ENCODE data around the gene LAMC3. TPM values are rescaled to one million over a fixed set of nuclear protein-coding genes. Genes with fewer than 3 reads are reported as not detected.

The LAMC3 gene
- total RNA-seq, 1 donor from 2014 or later, result 6.4 TPM

DNA sequence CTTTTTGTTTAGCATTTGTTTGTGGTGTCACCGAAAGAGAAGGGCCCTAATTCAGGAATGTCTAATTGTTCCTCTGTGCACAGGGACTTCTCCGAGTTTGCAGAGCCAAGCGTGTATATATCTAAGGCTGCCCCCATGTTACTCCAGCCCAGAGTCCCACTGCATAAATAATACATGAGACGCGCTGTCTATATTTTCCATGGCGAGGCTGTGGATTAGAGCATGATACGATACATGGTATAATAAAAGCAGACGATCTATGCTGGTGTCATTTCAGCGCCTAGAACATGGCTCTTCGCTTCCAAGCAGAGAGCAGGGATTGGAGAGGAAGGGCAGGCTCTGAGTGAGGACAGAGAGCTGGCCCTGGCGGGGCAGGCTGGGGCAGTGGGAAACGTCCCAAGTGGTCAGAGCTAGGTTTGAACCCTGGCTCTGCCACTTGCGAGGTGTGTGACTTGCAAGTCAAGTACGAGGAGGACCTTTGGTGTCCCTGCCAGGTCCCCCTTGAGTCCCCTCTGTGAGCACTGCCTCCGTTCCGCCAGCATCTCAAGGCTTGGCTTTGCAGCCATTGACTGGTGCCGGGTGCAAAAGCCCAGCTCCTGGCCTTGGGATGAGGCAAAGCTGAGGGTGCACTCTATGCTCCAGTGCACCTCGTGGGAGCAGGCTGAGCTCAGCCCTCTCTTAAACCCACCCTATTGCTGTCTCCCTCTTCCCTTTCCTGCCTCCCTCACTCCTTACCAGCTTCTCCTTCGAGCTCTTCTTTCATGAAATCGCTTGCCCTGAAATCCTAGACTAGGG lies 29.2 kb upstream of the LAMC3 start:
- no peak for DNase-seq

DNA sequence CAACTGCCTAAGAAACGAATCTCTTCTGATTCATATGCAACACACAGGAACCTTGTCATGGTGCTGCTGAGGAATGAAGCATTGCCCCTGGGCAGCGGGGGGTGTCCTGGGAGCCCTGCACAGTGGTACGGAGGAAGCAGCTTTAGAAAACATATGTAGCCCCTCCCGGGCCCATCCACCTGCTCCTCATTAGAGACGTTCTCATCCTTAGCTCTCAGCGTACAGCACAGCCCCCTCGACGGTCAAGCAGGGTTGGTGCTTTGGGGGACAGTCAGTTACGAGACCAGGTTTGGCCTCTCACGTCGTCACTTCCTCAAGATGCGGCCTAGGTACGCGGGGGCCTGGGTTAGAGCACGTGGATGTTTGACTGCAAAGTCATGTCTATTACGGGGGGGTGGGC lies 28.4 kb upstream of the LAMC3 start:
- DNase-seq, result no peak

DNA sequence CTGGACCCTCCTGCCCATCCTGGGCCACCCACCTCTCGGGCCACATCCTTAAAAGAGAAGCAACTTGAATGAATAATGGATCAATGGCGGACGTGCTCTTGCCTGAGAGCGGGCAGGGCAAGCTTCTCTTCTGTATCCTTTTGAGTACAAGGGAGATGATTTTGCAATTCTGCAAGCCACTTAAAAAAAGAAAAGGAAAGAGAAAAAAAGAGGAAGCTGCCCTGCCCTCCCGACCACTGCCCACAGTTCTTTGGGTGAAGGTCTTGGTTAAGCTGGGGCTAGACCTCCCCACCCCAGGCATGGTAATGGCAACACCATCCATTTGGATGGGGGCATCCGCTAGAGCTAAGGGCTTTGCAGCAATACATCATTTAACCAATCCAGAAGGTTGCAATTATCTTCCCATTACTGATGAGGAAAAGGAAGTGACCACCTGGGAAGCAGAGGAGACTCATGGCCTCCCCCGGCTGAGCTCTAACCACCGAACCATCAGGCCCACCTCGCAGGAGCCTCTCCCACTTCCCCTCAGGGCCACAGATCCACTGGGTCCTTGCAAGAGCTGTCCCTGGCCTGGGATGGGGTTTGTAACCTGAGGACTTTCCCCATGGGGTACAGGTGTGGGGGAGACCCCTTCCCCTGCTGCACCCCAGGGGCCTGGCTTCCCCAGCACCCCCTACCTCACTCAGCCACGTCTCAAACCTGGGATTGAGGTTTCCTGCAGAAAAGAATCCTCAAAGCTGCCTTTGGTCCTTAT lies 27.8 kb upstream of the LAMC3 start:
- DNase-seq, result no peak

DNA sequence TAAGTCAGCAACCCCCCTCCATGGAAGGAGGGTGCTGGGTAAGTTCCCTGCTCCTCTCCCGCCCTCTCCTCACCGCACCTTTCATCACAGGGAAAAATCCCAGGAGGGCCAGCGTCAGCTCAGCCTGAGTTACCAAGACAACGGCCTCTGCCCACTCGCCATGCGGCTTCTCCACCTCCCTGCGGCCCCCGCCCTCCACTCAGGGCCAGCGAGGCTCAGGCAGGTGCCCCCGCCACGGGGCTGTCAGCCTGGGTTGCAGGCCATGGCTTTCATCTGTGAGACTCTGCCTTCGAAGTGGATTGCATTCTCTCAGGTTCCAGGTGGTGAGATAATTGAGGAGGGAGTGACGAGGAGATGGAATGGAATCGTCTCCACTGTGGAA lies 27.2 kb upstream of the LAMC3 start:
- no peak for DNase-seq

DNA sequence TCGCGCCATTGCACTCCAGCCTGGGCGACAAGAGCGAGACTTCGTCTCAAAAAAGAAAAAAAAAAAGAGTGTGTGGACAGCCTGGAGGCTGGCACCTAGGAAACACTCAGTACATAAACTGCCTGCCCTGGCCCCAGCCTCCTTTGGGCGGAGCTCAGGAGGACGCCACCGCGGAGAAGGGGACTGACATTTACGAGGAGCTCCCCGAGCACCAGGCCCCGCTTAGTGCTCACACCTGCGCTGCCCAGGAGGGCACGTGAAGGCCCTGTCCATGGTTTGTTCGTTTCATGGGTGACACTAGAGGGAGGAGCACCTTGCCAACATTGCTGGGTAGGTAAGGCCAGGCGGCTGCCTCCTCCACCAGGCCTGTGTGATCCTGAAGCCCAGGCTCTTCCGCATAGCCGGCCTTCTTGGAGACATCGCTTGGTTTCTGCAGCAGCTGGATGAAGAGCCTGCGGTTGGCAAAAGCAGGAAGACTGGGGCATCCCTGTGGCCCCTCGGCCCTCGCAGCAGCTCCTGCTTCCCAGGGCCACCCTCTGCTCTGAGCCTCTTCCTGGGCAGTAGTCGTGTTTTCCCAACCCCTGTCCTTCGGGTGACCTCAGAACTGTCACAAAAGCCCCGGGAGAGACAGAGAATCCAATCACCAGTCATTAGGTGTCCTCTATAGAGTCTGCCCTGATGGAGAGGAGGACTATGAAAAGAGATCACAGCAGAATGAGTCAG lies 26.2 kb upstream of the LAMC3 start:
- no peak for DNase-seq

DNA sequence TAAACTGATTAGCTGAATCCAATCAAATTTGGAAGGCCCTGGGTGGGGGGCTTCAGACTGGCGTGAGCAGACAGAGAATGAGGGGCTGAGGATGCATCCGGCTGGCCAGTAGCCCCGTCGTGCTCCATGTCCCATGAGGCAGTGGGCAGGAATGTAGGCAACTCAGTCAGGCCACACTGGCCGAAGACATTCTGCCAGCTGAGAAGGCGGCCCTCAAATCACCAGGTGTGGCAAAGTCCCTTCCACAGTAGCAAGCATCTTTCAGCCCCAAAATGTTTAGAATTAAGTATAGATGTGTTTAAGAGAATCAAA lies 25.7 kb upstream of the LAMC3 start:
- DNase-seq, result no peak

DNA sequence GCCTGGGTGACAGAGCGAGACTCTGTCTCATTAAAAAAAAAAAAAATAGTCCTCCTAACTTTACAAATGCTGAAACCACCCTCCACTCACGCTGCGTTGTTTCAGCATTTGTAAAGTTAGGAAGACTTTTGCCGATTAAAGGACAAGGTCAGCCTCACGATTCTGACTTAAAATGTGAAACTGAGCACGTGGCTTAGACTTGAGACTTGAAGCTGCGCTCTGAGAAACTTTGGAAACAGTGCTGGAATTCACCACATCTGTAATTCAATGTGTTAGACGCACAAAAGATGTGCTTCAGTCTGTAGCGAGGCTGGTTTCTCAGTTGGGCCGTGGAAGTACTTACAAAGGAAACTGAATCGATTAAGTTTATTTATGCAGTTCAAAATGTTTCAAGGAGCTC lies 25.0 kb upstream of the LAMC3 start:
- DNase-seq, result peak; percentile 12

DNA sequence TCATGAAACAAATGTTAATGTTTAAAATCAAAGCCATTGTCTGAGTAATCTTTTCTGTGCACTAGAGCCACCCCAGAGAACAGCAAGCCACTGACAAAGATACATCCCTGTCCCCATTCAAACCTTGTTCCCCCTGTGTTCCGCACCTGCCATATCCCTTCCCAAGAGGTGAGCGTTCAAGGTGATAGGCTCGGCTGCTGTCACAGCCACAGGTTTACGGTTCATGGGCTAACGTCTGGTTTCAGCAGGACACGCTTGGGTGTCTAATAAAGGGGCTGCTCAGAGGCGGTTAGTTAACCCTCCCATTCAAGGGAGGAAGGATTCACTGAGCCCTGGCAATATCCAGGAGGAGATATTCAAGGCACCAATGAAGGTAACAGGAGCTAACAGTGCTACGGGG lies 24.5 kb upstream of the LAMC3 start:
- no peak for DNase-seq

DNA sequence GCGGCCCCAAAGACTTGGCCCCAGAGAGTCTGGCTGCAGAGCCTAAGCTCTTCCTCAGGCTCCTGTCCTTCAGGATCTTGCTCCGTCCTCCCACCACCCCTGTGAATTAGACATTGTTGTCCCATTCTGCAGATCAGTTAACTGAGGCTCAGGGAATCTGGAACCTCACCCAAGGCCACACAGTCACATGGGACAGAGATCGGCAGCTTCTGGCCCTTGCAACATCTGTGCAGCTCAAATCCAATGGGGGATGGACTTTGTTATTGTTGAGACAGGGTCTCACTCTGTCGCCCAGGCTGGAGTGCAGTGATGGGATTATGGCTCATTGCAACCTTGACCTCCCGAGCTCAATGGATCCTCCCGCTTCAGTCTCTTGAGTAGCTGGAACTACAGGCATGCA lies 23.9 kb upstream of the LAMC3 start:
- DNase-seq, result no peak

DNA sequence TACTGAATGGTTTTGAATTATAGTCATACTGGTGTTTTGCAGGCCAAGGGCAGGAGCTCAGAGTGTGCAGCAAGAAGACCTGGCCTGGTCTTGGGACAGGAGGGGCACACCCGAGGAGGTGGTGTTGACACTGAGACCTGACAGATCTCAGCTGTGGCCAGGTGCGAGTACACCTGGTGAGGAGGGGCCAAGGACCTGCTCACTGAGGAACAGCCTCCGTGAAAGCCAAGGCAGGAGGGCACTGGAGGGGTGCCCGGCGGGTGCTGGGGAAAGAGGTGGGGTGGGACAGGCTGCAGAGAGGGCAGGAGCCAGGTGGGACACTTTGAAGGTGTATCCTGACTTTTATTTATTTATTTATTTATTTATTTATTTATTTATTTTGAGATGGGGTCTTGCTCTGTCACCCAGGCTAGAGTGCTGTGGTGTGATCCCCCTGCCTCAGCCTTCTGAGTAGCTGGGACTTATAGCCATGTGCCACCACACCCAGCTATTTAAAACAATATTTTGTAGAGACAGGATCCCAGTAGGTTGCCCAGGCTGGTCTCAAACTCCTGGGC lies 23.3 kb upstream of the LAMC3 start:
- DNase-seq, result no peak

DNA sequence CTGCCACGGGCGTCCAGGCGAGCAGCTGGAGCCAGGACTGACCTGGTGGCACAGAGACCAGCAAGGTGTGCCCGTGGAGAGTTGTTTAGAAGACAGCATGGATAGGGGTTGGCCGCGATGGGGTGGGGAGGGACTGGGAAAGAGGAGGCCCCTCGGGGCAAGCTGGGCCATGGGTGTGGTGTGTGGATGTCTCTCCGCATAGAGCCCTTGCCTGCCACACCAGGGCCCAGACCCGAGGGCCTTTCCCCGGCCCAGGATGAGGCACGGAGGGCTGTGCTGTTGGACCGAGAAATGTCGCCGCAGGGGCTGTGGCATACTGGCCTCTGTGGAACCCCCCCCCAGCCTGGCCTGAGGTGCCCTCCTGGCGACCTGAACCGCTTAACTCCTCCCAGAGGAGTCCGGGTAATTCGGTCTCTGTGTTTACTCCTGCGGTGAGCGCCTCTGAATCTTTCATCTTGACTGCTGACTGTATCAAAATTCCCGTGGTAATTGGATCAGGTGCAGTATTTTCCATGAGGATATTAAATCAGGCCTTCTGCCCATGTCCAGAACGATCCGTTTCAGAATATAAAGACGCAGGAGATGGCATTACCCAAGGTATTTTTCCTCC lies 22.5 kb upstream of the LAMC3 start:
- DNase-seq, result peak; percentile 15

DNA sequence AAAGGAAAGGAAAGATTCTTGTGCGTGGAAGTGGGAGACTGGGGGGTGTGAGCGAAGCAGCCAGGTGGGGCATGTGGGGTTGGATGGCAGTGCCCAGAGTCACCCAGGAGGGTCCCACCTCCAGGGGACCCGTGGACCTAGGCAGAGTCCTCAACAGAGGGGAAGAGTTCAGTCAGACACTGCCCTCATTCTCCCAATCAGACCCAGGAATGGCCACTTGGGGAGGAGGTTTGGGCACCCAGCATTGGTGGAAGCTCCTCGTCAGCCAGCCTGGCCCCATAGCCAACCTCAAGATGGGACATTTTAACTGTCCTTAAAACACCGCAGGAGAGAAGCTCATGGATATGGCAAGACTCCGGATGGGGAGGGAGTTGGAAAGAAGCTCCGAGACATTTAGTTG lies 21.9 kb upstream of the LAMC3 start:
- DNase-seq, result no peak

DNA sequence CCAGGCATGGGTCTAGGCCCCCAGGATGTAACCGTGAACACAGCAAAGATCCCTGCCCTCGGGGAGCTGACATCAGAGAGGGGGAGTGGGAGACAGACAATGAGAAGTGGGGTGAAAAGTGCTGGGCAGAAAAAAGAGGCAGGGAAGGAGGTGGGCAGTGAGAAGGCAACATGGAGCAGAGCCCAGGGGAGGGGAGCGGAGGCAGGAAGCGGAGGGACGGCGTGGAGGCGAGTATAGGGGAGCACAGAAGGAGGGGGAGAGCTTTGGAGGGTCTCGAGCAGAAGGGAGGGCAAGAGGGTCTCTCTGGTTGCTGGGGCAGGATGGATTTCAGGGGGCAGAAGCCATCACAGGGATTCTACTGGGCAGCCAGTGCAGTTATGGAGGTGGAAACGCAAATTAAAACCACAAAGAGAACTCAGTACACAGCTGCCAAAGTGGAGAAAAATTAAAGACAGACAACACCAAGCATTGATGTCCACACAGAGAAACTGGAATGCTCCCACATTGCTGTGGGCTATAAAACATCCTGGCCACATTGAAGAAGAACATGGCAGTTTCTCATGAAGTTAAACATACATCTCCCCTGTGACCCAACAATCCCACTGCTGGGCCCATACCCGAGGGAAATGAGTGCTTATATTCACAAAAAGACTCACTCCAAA lies 21.1 kb upstream of the LAMC3 start:
- no peak for DNase-seq

DNA sequence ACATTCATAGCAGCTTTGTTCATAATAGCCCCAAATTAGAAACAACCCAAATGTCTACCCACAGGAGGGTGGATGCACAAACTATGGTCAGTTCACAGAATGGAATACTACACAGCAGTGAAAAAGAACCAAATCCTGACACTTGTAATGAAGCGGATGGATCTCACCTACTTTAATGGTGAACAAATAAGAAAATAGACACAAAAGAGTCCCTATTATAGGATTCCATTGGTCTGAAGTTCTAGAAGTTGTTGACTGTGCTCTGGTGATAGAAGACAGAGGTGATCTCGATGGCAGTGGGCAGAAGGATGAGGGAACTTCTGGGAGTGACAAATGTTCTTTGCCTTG lies 20.6 kb upstream of the LAMC3 start:
- DNase-seq, result no peak

DNA sequence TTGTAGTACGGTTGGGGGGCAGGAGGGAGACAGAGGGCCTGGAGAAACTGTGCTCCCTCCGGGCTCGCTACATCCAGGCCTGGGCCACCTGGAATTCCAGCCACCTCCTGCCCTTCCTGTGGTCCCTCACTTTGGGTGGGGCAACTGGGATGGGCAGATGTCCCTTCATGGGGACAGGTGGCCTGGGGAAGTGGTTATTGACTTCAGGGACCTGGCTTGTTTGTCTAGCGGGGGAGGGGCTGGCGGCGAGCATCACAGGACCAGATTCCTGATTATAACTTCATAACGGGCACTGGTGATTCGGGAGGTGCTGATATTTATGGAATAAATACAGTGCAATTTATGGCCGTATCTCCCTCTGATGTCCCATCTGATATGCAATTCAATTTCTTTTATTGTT lies 20.1 kb upstream of the LAMC3 start:
- DNase-seq, result no peak

DNA sequence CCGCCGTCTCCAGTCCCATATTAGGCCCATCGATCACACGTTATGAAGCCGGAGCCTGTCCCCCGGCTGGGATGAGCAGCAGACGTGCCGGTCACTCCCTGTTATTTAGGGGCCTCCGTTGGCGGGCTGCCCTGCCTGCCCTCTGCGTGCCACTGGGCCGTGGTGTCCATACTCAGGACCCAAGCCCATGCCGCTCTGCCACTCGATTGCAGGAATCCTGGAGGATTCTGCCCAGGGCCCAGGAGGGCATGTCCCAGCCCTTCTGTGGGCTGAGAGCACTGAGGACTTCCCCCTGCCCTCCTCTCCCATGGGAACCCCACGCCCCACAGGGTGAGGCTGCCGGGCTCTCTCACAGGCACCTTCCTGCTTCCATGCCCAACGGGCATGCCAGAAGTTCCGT lies 19.6 kb upstream of the LAMC3 start:
- no peak for DNase-seq

DNA sequence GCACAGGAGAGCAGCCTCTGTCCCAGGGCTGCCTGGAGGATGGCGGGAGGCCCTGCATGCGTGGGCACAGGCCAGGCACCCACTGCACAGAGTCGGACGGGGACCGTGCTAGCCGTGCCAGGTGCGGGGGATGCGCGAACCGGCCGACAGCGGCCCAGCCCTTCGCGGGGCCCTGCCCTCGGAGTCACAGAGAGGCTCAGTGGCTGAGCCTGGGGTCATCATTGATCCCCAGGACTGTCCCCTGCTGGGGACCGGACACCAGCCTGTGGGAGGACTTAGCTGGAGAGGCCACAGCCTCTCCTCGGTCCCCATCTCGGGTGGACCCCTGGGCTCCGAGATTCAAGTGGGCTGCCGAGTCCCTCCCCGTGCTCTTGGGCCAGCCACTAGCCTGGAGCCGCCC lies 19.1 kb upstream of the LAMC3 start:
- no peak for DNase-seq

DNA sequence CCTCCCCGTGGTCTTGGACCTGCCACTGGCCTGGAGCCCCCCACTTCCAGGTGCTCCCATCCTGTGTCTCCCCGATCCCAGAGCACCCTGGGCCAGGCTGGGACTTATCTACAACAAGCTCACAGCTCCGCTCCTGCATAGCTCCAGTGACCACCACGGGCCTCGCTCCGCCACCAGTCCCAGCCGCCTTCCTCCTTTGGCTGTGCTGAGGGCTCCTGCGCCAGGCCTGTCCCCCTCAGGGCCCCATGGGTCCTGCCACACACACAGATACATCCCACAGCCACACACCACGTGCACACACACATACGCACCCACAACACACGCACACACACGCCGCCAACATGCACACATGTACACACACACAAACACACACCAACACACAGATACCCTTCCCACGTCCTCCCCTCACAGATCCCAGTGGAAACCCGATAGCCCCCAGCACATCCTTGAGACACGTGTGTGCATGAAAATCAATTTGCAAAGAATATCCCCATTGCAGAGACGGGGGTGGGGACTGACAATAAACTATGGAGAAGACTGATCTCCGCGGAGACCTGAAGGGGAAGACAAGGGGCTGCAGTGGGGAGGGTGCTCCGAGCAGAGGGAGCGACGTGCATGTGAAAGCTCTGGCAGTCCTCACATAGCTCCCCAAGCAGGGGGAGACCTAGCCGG lies 18.5 kb upstream of the LAMC3 start:
- peak; percentile 50 for DNase-seq

DNA sequence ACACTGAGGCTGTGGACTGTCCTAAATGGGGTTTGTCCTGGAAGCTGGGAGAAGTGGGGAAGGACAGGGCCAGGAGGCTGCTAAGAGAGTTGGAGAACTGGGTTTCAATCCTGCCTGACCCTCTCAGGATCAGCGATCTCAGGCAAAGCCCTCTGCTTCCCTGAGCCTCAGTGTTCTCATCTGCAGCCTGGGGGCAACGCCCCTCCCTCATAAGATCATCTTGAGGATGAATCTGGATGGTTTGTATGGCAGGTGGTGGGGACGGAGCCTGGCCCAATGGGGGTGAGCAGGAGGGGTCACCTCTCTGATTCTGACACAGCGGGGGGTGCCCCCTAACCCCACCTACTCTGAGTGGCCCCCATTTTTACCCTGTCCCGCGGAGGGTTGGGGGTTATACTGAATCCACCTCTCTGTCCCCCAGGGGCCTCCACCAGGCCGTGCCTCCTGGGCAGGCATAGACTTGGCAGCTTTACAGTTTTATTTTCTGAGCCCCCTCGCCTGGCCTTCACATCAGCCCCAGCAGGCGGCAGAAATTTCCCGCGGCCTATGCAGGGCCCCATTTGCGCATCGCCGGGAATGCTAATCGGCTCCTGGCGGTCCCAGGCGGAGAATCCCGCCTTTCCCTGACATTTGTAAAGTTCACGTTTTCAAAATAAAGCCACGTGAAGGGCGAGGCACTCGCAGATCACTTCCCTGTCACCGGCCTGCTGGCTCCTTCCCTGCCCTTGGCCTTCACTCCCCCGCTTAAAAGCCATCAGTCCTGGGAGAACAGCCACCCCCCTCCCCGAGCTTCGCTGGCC lies 17.8 kb upstream of the LAMC3 start:
- peak; percentile 28 for DNase-seq

DNA sequence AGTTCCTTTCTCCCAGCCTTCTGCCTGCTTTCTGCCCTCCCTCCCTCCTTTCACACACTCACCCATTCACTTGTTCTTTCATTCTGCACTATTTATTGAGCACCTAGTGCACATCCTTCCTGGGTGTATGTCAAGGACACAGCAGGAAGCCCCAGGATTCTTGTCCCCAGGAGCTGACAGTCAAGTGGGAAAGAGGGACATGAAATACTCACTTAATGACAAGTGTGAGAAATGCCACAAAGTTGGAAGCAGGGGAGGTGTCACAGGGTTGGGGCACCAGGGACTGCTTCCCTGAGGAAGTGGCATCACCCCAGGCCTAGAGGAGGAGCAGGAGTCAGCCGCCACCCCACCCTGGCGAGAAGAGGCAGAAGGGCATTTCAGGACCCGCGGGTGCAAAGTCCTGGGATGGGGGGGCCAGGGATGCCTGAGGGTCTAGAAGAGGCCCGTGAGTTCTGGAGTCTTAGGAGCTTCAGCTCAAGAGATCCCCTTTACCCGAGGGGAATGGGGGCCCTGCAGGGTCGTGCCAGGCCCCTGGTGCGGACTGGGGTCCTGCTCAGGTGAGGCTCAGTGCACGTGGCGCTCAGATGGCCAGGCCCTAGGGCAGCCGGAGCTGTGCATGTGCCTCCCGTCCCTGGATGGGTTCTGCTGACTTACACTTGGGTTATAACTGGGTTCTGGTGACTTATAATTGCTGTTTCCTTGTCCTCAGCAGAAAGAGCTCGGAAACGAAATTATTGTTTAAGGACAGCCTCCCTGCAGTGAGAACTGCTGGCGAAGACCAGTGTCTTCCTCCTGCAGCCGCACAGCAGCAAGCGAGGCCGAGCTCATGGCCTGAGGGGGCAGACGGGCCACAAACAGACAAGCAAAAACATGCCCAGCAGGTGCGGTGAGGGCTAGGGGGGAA lies 16.9 kb upstream of the LAMC3 start:
- DNase-seq, result no peak
